ENCODE data around the gene ADRA2B. TPM values are rescaled to one million over a fixed set of nuclear protein-coding genes. Genes with fewer than 3 reads are reported as not detected.

Gene ADRA2B
- total and polyA plus RNA-seq, 2 donors (not counting 1 experiment from before 2014, with no cell fraction given): 0.07 TPM; not detected in 1

DNA sequence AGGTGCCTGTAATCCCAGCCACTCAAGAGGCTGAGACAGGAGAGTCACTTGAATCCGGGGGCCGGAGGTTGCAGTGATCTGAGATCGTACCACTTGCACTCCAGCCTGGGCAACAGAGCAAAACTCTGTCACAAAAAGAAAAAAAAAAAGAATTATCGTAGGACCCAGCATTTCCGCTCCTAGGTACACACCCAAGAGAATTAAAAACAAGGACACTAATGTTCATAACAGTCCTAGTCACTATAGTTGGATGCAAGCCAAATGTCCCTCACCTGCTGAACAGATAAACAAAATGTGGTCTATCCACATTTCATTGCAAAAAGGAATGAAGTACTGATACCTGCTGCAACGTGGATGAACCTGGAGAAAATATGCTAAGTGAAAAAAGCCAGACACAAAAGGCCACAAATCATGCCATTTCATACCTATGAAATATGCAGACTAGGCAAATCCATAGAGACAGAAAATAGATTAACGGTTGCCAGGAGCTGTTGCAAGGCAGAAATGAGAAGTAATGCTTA, 21.2 kb downstream of the ADRA2B start:
- Histone ChIP-seq H2AFZ (ENCODE audit: low read length) (no peak overlapping the region), H3K4me2 (ENCODE audit: extremely low read depth, insufficient read depth, low read length) (no peak overlapping the region), H3K4me1 (ENCODE audit: control insufficient read depth, extremely low read depth, insufficient read depth, low read length) (no peaks in the 10 kb centered on the region), H3K27ac (ENCODE audit: insufficient read depth, low read length) (no peak overlapping the region), H3K9ac (ENCODE audit: insufficient read depth, low read length) (no peak overlapping the region), H4K20me1 (ENCODE audit: control insufficient read depth, extremely low read depth, insufficient read depth, low read length) (no peaks in the 10 kb centered on the region), H3K36me3 (ENCODE audit: control insufficient read depth, insufficient read depth, low read length) (no peaks in the 10 kb centered on the region), H3K4me3 (replicated peaks in 1 of 4; ENCODE audit: control extremely low read depth in 1 of 4, insufficient read depth in 1 of 4, low read depth in 3 of 4, low read length in 4 of 4) (no peak overlapping the region), H3K79me2 (ENCODE audit: control insufficient read depth, insufficient read depth, low read length) (no peaks in the 10 kb centered on the region), H3K27me3 (ENCODE audit: control insufficient read depth, insufficient read depth, low read length) (peaks cover 8% of the 10 kb centered on the region), H3K9me3 (ENCODE audit: control insufficient read depth, insufficient read depth, low read depth, low read length) (no peaks in the 10 kb centered on the region)
- TF ChIP-seq EZH2 (IDR thresholded peaks at IDR 0.05; ENCODE audit: low read length, missing control alignments): no peak
- TF ChIP-seq, protein P1, sequence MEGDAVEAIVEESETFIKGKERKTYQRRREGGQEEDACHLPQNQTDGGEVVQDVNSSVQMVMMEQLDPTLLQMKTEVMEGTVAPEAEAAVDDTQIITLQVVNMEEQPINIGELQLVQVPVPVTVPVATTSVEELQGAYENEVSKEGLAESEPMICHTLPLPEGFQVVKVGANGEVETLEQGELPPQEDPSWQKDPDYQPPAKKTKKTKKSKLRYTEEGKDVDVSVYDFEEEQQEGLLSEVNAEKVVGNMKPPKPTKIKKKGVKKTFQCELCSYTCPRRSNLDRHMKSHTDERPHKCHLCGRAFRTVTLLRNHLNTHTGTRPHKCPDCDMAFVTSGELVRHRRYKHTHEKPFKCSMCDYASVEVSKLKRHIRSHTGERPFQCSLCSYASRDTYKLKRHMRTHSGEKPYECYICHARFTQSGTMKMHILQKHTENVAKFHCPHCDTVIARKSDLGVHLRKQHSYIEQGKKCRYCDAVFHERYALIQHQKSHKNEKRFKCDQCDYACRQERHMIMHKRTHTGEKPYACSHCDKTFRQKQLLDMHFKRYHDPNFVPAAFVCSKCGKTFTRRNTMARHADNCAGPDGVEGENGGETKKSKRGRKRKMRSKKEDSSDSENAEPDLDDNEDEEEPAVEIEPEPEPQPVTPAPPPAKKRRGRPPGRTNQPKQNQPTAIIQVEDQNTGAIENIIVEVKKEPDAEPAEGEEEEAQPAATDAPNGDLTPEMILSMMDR (conservative IDR thresholded peaks at IDR 0.05 in 1 of 2, IDR thresholded peaks at IDR 0.05 in 1 of 2; ENCODE audit: low read depth in 1 of 2, low read length in 2 of 2): no peak
- DNase-seq (ENCODE audit: low read depth in 2 of 2): no peak

DNA sequence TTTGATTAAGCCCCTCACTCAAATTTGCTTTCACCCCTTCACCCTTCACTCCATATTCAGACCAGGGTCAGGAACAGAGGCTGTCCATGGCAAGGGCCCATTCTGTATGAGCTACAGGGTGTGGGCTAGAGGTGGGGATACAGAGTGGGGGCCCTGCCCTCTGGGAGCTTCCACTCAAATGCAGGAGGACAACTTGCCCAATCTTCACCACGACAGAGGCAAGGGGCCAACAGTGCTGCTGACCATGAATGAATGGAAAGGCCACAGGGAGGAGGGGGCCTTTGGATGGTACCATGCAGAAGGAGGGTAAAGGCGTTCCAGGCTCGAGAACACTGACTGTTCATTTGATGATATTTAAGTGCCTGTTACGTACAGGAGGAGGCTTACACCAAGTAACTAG, 22.8 kb downstream of the ADRA2B start:
- Histone ChIP-seq H3K79me2 (ENCODE audit: control insufficient read depth, insufficient read depth, low read length) (no peaks in the 10 kb centered on the region), H3K36me3 (ENCODE audit: control insufficient read depth, insufficient read depth, low read length) (no peaks in the 10 kb centered on the region), H3K4me1 (ENCODE audit: control insufficient read depth, extremely low read depth, insufficient read depth, low read length) (no peaks in the 10 kb centered on the region), H3K27ac (ENCODE audit: insufficient read depth, low read length) (no peak overlapping the region), H3K27me3 (ENCODE audit: control insufficient read depth, insufficient read depth, low read length) (peaks cover 9% of the 10 kb centered on the region), H3K4me2 (ENCODE audit: extremely low read depth, insufficient read depth, low read length) (no peak overlapping the region), H3K4me3 (replicated peaks in 1 of 4; ENCODE audit: control extremely low read depth in 1 of 4, insufficient read depth in 1 of 4, low read depth in 3 of 4, low read length in 4 of 4) (no peak overlapping the region), H3K9me3 (ENCODE audit: control insufficient read depth, insufficient read depth, low read depth, low read length) (no peaks in the 10 kb centered on the region), H4K20me1 (ENCODE audit: control insufficient read depth, extremely low read depth, insufficient read depth, low read length) (no peaks in the 10 kb centered on the region), H3K9ac (ENCODE audit: insufficient read depth, low read length) (no peak overlapping the region), H2AFZ (ENCODE audit: low read length) (no peak overlapping the region)
- TF ChIP-seq EZH2 (IDR thresholded peaks at IDR 0.05; ENCODE audit: low read length, missing control alignments): no peak
- TF ChIP-seq, protein P1 (conservative IDR thresholded peaks at IDR 0.05 in 1 of 2, IDR thresholded peaks at IDR 0.05 in 1 of 2; ENCODE audit: low read depth in 1 of 2, low read length in 2 of 2): no peak
- no peak for DNase-seq (ENCODE audit: low read depth in 2 of 2)

DNA sequence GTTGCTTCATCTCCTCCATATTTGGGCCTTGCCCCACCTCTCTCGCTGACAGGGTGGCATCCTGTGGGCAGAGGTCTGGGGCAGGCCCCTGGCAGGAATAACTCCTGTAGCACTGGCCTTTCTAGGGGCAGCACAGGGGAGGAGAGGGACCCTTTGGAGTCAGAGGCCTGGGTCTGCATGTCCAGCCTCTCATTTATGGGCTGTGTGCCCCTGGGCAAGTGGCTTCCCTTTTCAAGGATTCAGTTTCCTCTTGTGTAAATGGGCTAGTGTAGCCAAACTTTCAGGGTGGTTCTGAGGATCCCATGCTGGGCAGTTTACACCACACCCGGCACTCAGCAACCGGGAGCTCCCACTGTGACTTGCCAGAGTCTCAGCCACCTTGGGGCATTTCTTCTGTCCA, 23.4 kb downstream of the ADRA2B start:
- H3K36me3 ChIP-seq (ENCODE audit: control insufficient read depth, insufficient read depth, low read length): no peaks in the 10 kb centered on the region
- no peaks in the 10 kb centered on the region for H3K4me1 ChIP-seq (ENCODE audit: control insufficient read depth, extremely low read depth, insufficient read depth, low read length)
- no peak overlapping the region for H3K9ac ChIP-seq (ENCODE audit: insufficient read depth, low read length)
- TF ChIP-seq, protein P1 (conservative IDR thresholded peaks at IDR 0.05 in 1 of 2, IDR thresholded peaks at IDR 0.05 in 1 of 2; ENCODE audit: low read depth in 1 of 2, low read length in 2 of 2): no peak
- no peak for TF ChIP-seq EZH2 (IDR thresholded peaks at IDR 0.05; ENCODE audit: low read length, missing control alignments)
- no peak overlapping the region for H3K4me3 ChIP-seq (replicated peaks in 1 of 4; ENCODE audit: control extremely low read depth in 1 of 4, insufficient read depth in 1 of 4, low read depth in 3 of 4, low read length in 4 of 4)
- no peaks in the 10 kb centered on the region for H3K79me2 ChIP-seq (ENCODE audit: control insufficient read depth, insufficient read depth, low read length)
- H3K4me2 ChIP-seq (ENCODE audit: extremely low read depth, insufficient read depth, low read length): no peak overlapping the region
- no peak for DNase-seq (ENCODE audit: low read depth in 2 of 2)
- H3K27ac ChIP-seq (ENCODE audit: insufficient read depth, low read length): no peak overlapping the region
- H2AFZ ChIP-seq (ENCODE audit: low read length): no peak overlapping the region
- no peaks in the 10 kb centered on the region for H3K9me3 ChIP-seq (ENCODE audit: control insufficient read depth, insufficient read depth, low read depth, low read length)
- peaks cover 8% of the 10 kb centered on the region for H3K27me3 ChIP-seq (ENCODE audit: control insufficient read depth, insufficient read depth, low read length)
- H4K20me1 ChIP-seq (ENCODE audit: control insufficient read depth, extremely low read depth, insufficient read depth, low read length): no peaks in the 10 kb centered on the region
